ENCODE data around the gene CDH4.
"Not testable (repeated sequence)": the region's sequence is repeated elsewhere in the genome, so short reads cannot be mapped to it uniquely, and the experiment has no call there.

The CDH4 gene

GRCh38 chr20:61478611-61479305 is 226.7 kb downstream of the CDH4 start:
- Histone ChIP-seq H3K27me3 (ENCODE audit: low read depth, low read length) (no peaks in the 10 kb centered on the region), H3K27ac (ENCODE audit: low read length) (no peak overlapping the region), H3K36me3 (ENCODE audit: control insufficient read depth in 1 of 2, insufficient read depth in 2 of 2, low read length in 2 of 2) (no peaks in the 10 kb centered on the region), H3K9me3 (ENCODE audit: control insufficient read depth in 1 of 2, low read length in 2 of 2) (peaks cover 0 to 8% of the 10 kb centered on the region in 2 donors), H3K4me3 (ENCODE audit: low read depth in 1 of 2, low read length in 2 of 2) (no peak overlapping the region), H3K4me1 (ENCODE audit: control insufficient read depth in 1 of 2, insufficient read depth in 2 of 2, low read length in 2 of 2) (no peaks in the 10 kb centered on the region)

- H3K4me3 ChIP-seq (ENCODE audit: low read depth in 1 of 2, low read length in 2 of 2); H3K9me3 ChIP-seq (ENCODE audit: control insufficient read depth in 1 of 2, low read length in 2 of 2); H3K27me3 ChIP-seq (ENCODE audit: low read depth, low read length); H3K4me1 ChIP-seq (ENCODE audit: control insufficient read depth in 1 of 2, insufficient read depth in 2 of 2, low read length in 2 of 2); H3K36me3 ChIP-seq (ENCODE audit: control insufficient read depth in 1 of 2, insufficient read depth in 2 of 2, low read length in 2 of 2); H3K27ac ChIP-seq (ENCODE audit: low read length): not testable (repeated sequence)
Observed at GRCh38 chr20:61479433-61479832, 227.4 kb downstream of the CDH4 start.

- Histone ChIP-seq H3K9me3 (ENCODE audit: control insufficient read depth in 1 of 2, low read length in 2 of 2) (peaks cover 0 to 8% of the 10 kb centered on the region in 2 donors), H3K36me3 (ENCODE audit: control insufficient read depth in 1 of 2, insufficient read depth in 2 of 2, low read length in 2 of 2) (no peaks in the 10 kb centered on the region), H3K27ac (ENCODE audit: low read length) (no peak overlapping the region), H3K4me3 (ENCODE audit: low read depth in 1 of 2, low read length in 2 of 2) (no peak overlapping the region), H3K4me1 (ENCODE audit: control insufficient read depth in 1 of 2, insufficient read depth in 2 of 2, low read length in 2 of 2) (no peaks in the 10 kb centered on the region), H3K27me3 (ENCODE audit: low read depth, low read length) (no peaks in the 10 kb centered on the region)
Observed at GRCh38 chr20:61480158-61480825, 228.2 kb downstream of the CDH4 start.

- no peaks in the 10 kb centered on the region for H3K36me3 ChIP-seq (ENCODE audit: control insufficient read depth in 1 of 2, insufficient read depth in 2 of 2, low read length in 2 of 2)
Observed at GRCh38 chr20:61482056-61482887, 230.2 kb downstream of the CDH4 start.

GRCh38 chr20:61482901-61483300 is 230.8 kb downstream of the CDH4 start:
- Histone ChIP-seq H3K4me1 (ENCODE audit: control insufficient read depth in 1 of 2, insufficient read depth in 2 of 2, low read length in 2 of 2) (no peaks in the 10 kb centered on the region), H3K4me3 (ENCODE audit: low read depth in 1 of 2, low read length in 2 of 2) (no peak overlapping the region), H3K27me3 (ENCODE audit: low read depth, low read length) (no peaks in the 10 kb centered on the region), H3K36me3 (ENCODE audit: control insufficient read depth in 1 of 2, insufficient read depth in 2 of 2, low read length in 2 of 2) (no peaks in the 10 kb centered on the region), H3K9me3 (ENCODE audit: control insufficient read depth in 1 of 2, low read length in 2 of 2) (peaks cover 0 to 8% of the 10 kb centered on the region in 2 donors), H3K27ac (ENCODE audit: low read length) (no peak overlapping the region)

More at GRCh38 chr20:61482056-61482887, 230.2 kb downstream of the CDH4 start:
- H3K4me1 ChIP-seq (ENCODE audit: control insufficient read depth in 1 of 2, insufficient read depth in 2 of 2, low read length in 2 of 2): no peaks in the 10 kb centered on the region
- H3K4me3 ChIP-seq (ENCODE audit: low read depth in 1 of 2, low read length in 2 of 2): no peak overlapping the region
- H3K9me3 ChIP-seq (ENCODE audit: control insufficient read depth in 1 of 2, low read length in 2 of 2): peaks cover 0 to 8% of the 10 kb centered on the region in 2 donors
- no peak overlapping the region for H3K27ac ChIP-seq (ENCODE audit: low read length)
- no peaks in the 10 kb centered on the region for H3K27me3 ChIP-seq (ENCODE audit: low read depth, low read length)

GRCh38 chr20:61483336-61484067 is 231.4 kb downstream of the CDH4 start:
- peaks cover 0 to 6% of the 10 kb centered on the region in 2 donors for H3K9me3 ChIP-seq (ENCODE audit: control insufficient read depth in 1 of 2, low read length in 2 of 2)
- H3K36me3 ChIP-seq (ENCODE audit: control insufficient read depth in 1 of 2, insufficient read depth in 2 of 2, low read length in 2 of 2): no peaks in the 10 kb centered on the region
- no peak overlapping the region for H3K27ac ChIP-seq (ENCODE audit: low read length)
- no peaks in the 10 kb centered on the region for H3K27me3 ChIP-seq (ENCODE audit: low read depth, low read length)
- H3K4me1 ChIP-seq (ENCODE audit: control insufficient read depth in 1 of 2, insufficient read depth in 2 of 2, low read length in 2 of 2): no peaks in the 10 kb centered on the region
- no peak overlapping the region for H3K4me3 ChIP-seq (ENCODE audit: low read depth in 1 of 2, low read length in 2 of 2)

GRCh38 chr20:61486198-61486597 is 234.1 kb downstream of the CDH4 start:
- no peaks in the 10 kb centered on the region for H3K27me3 ChIP-seq (ENCODE audit: low read depth, low read length)
- no peak overlapping the region for H3K4me3 ChIP-seq (ENCODE audit: low read depth in 1 of 2, low read length in 2 of 2)
- no peaks in the 10 kb centered on the region for H3K9me3 ChIP-seq (ENCODE audit: control insufficient read depth in 1 of 2, low read length in 2 of 2)
- no peaks in the 10 kb centered on the region for H3K4me1 ChIP-seq (ENCODE audit: control insufficient read depth in 1 of 2, insufficient read depth in 2 of 2, low read length in 2 of 2)
- no peak overlapping the region for H3K27ac ChIP-seq (ENCODE audit: low read length)
- H3K36me3 ChIP-seq (ENCODE audit: control insufficient read depth in 1 of 2, insufficient read depth in 2 of 2, low read length in 2 of 2): no peaks in the 10 kb centered on the region

- Histone ChIP-seq H3K4me3 (ENCODE audit: low read depth in 1 of 2, low read length in 2 of 2) (no peak overlapping the region), H3K36me3 (ENCODE audit: control insufficient read depth in 1 of 2, insufficient read depth in 2 of 2, low read length in 2 of 2) (no peaks in the 10 kb centered on the region), H3K27me3 (ENCODE audit: low read depth, low read length) (no peaks in the 10 kb centered on the region), H3K4me1 (ENCODE audit: control insufficient read depth in 1 of 2, insufficient read depth in 2 of 2, low read length in 2 of 2) (no peaks in the 10 kb centered on the region), H3K9me3 (ENCODE audit: control insufficient read depth in 1 of 2, low read length in 2 of 2) (no peaks in the 10 kb centered on the region), H3K27ac (ENCODE audit: low read length) (no peak overlapping the region)
Observed at GRCh38 chr20:61487346-61487996, 235.4 kb downstream of the CDH4 start.

- Histone ChIP-seq H3K9me3 (ENCODE audit: control insufficient read depth in 1 of 2, low read length in 2 of 2) (no peaks in the 10 kb centered on the region), H3K27ac (ENCODE audit: low read length) (no peak overlapping the region), H3K27me3 (ENCODE audit: low read depth, low read length) (no peaks in the 10 kb centered on the region), H3K4me1 (ENCODE audit: control insufficient read depth in 1 of 2, insufficient read depth in 2 of 2, low read length in 2 of 2) (no peaks in the 10 kb centered on the region), H3K4me3 (ENCODE audit: low read depth in 1 of 2, low read length in 2 of 2) (no peak overlapping the region), H3K36me3 (ENCODE audit: control insufficient read depth in 1 of 2, insufficient read depth in 2 of 2, low read length in 2 of 2) (no peaks in the 10 kb centered on the region)
Observed at GRCh38 chr20:61487997-61488371, 235.9 kb downstream of the CDH4 start.

- Histone ChIP-seq H3K27me3 (ENCODE audit: low read depth, low read length) (no peaks in the 10 kb centered on the region), H3K4me1 (ENCODE audit: control insufficient read depth in 1 of 2, insufficient read depth in 2 of 2, low read length in 2 of 2) (no peaks in the 10 kb centered on the region), H3K4me3 (ENCODE audit: low read depth in 1 of 2, low read length in 2 of 2) (no peak overlapping the region), H3K27ac (ENCODE audit: low read length) (no peak overlapping the region), H3K9me3 (ENCODE audit: control insufficient read depth in 1 of 2, low read length in 2 of 2) (no peaks in the 10 kb centered on the region), H3K36me3 (ENCODE audit: control insufficient read depth in 1 of 2, insufficient read depth in 2 of 2, low read length in 2 of 2) (no peaks in the 10 kb centered on the region)
Observed at GRCh38 chr20:61490721-61491120, 238.7 kb downstream of the CDH4 start.
